Activated T-helper 1 cell treated with anti-CD3 and anti-CD28 coated beads, Interleukin-12 subunit alpha, Interleukin-12 subunit beta, Interleukin-2, Interleukin-4 antibody, amounts not matched to agents 30 ng/mL and 10 ng/mL and 1 ng/mL, durations not matched to agents 14 hours and 24 hours and 36 hours (primary cell): ENCODE results near the gene ALDH3B2. TPM values are rescaled to one million over a fixed set of nuclear protein-coding genes. Genes with fewer than 3 reads are reported as not detected.
"Not testable (repeated sequence)": the region's sequence is repeated elsewhere in the genome, so short reads cannot be mapped to it uniquely, and the experiment has no call there.

Source experiments
- DNase-seq: peaks from one replicate; pipeline ENCODE4 v3.0.0; 2021; ENCODE audit warnings: low spot score
- H3K27ac Mint-ChIP-seq: one replicate; pipeline ENCODE4 v1.8.0; 2021; ENCODE audit warnings: mild to moderate bottlenecking, mixed read lengths
- H3K27me3 Mint-ChIP-seq: one replicate; pipeline ENCODE4 v1.8.0; 2022; ENCODE audit warnings: mild to moderate bottlenecking, moderate library complexity, mixed read lengths; ENCODE audit not compliant: insufficient read depth
- H3K36me3 Mint-ChIP-seq: one replicate; pipeline ENCODE4 v1.8.0; 2021; ENCODE audit warnings: low read depth, mixed read lengths
- H3K4me1 Mint-ChIP-seq: one replicate; pipeline ENCODE4 v1.8.0; 2021; ENCODE audit warnings: low read depth, mixed read lengths
- H3K4me3 Mint-ChIP-seq: one replicate; pipeline ENCODE4 v1.8.0; 2021; ENCODE audit warnings: mild to moderate bottlenecking, moderate library complexity, mixed read lengths
- H3K9me3 Mint-ChIP-seq: one replicate; pipeline ENCODE4 v1.8.0; 2021; ENCODE audit warnings: mixed read lengths
- intact Hi-C: fragments of 100-400 bp; cut with micrococcal nuclease; formaldehyde crosslinking; loops from one replicate; pipeline ENCODE4 v1.15.1; 2024
- total RNA-seq: library from RNA; stranded (reverse); gene quantifications from 2 replicates; pipeline ENCODE4 v1.2.3, GENCODE V29; 2022

ALDH3B2 gene
- total RNA-seq, 1 donor from 2014 or later, result not detected

DNA sequence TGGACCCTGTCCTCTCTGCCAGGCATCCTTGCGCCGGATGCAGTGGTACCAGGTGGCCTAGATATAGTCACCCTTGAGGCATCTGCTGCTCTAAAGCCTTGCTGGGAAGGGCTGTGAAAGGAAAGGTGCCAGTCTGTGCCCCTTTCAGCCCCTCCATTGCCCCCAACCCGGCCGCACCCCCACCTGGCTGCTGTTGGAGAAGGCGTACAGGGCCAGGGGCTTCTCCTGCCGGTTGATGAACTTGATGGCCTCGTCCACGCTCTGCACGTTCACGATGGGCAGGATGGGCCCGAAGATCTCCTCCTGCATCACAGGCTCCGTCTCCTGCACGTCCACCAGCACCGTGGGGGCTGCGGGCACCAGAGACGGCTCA lies 10.2 kb downstream of the ALDH3B2 start:
- intact Hi-C loops, result no loop called here
- H3K9me3 Mint-ChIP-seq, result no peaks in the 10 kb centered on the region
- H3K27ac Mint-ChIP-seq, result no peak overlapping the region
- DNase-seq, result no peak
- no peak overlapping the region for H3K4me3 Mint-ChIP-seq
- H3K27me3 Mint-ChIP-seq, result peaks cover 3% of the 10 kb centered on the region
- no peaks in the 10 kb centered on the region for H3K4me1 Mint-ChIP-seq
- H3K36me3 Mint-ChIP-seq, result no peaks in the 10 kb centered on the region

- Mint-ChIP-seq H3K9me3 (no peaks in the 10 kb centered on the region), H3K27me3 (peaks cover 3% of the 10 kb centered on the region), H3K36me3 (no peaks in the 10 kb centered on the region), H3K27ac (no peak overlapping the region), H3K4me1 (peaks cover 3% of the 10 kb centered on the region), H3K4me3 (no peak overlapping the region)
- DNase-seq, result no peak
- intact Hi-C loops, result no loop called here
Measured at GRCh38 chr11:67663532-67664212, 10.8 kb downstream of the ALDH3B2 start.

DNA sequence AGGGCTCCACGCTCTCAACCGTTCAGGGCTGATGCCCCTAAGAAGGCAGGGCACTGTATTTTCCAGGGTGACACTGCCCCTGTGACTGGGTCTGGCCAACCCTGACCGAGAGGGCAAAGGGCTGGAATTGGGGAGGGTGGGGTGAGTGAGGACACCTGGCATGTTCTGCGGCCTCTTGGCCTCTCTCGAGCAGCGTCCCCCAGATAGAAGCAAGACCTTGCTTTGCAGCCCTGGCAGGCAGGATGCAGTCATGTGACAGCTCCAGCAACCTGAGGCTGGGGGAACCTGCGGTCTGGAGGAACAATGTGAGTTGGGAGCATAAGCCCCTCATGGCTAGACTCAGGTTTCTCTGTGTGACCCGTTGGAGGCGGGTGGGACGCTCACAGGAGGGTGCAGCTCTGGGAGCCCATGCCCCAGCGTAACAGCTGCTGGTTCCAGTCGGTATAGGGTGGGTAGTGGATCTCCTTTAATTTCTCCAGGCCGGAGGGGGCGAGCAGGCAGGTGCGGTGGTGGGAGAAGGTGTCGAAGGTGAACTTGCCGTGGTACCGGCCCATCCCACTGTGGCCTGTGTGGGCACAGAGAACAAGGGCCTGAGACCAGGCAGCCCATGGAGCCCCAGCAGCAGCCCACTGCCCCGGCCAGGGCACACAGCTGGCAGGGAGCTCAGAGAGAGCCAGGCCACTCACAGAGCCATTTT lies 11.4 kb downstream of the ALDH3B2 start:
- H3K27ac Mint-ChIP-seq, result no peak overlapping the region
- H3K4me3 Mint-ChIP-seq, result no peak overlapping the region
- no peak for DNase-seq
- peaks cover 6% of the 10 kb centered on the region for H3K27me3 Mint-ChIP-seq
- intact Hi-C loops, result no loop called here
- no peaks in the 10 kb centered on the region for H3K9me3 Mint-ChIP-seq
- H3K36me3 Mint-ChIP-seq, result no peaks in the 10 kb centered on the region
- H3K4me1 Mint-ChIP-seq, result peaks cover 4% of the 10 kb centered on the region

GRCh38 chr11:67662142-67662834 lies 12.1 kb downstream of the ALDH3B2 start:
- H3K4me1 Mint-ChIP-seq, result peaks cover 4% of the 10 kb centered on the region
- peaks cover 6% of the 10 kb centered on the region for H3K27me3 Mint-ChIP-seq
- H3K27ac Mint-ChIP-seq, result no peak overlapping the region
- H3K4me3 Mint-ChIP-seq, result no peak overlapping the region
- H3K36me3 Mint-ChIP-seq, result no peaks in the 10 kb centered on the region
- no peak for DNase-seq
- intact Hi-C loops, result no loop called here
- H3K9me3 Mint-ChIP-seq, result no peaks in the 10 kb centered on the region

DNA sequence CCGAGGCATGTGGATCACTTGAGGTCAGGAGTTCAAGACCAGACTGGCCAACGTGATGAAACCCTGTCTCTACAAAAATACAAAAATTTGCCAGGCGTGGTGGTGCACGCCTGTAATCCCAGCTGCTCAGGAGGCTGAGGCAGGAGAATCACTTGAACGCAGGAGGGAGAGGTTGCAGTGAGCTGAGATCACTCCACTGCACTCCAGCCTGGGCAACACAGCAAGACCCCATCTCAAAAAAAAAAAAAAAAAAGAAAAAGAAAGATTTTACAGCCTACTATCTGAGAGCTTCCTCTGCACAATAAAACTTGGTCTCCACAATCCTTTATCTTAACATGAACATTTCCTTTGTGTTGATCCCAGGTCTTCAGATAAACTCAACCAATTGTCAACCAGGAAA lies 13.7 kb downstream of the ALDH3B2 start:
- intact Hi-C loops, result not testable (repeated sequence)

DNA sequence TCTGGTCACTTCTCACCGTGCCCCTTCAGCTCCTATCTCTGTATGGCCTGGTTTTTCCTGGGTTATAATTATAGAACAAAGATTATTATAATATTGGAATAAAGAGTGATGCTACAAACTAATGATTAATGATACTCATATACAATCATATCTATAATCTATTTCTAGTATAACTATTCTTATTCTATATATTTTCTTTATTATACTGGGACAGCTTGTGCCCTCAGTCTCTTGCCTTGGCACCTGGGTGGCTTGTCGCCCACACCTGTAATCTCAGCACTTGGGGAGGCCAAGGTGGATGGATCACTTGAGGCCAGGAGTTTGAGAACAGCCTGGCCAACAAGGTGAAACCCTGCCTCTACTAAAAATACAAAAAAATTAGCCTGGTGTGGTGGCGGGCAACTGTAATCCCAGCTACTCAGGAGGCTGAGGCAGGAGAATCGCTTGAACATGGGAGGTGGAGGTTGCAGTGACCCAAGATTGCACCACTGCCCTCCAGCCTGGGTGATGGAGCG lies 14.7 kb downstream of the ALDH3B2 start:
- H3K4me1 Mint-ChIP-seq, result not testable (repeated sequence)

More for the DNA sequence above, 13.7 kb downstream of the ALDH3B2 start:
- not testable (repeated sequence) for H3K9me3 Mint-ChIP-seq, H3K36me3 Mint-ChIP-seq, DNase-seq, H3K4me3 Mint-ChIP-seq, H3K27me3 Mint-ChIP-seq, H3K27ac Mint-ChIP-seq, H3K4me1 Mint-ChIP-seq

GRCh38 chr11:67657300-67657699 lies 17.1 kb downstream of the ALDH3B2 start:
- Mint-ChIP-seq H3K9me3 (no peaks in the 10 kb centered on the region), H3K36me3 (no peaks in the 10 kb centered on the region), H3K4me1 (peaks cover 4% of the 10 kb centered on the region), H3K27ac (no peak overlapping the region), H3K27me3 (peaks cover 10% of the 10 kb centered on the region), H3K4me3 (no peak overlapping the region)
- intact Hi-C loops, result no loop called here
- DNase-seq, result no peak

More for the DNA sequence above, 14.7 kb downstream of the ALDH3B2 start:
- not testable (repeated sequence) for H3K27ac Mint-ChIP-seq, DNase-seq, H3K27me3 Mint-ChIP-seq, H3K36me3 Mint-ChIP-seq, H3K9me3 Mint-ChIP-seq, H3K4me3 Mint-ChIP-seq
- intact Hi-C loops, result loop anchor here (1.0 kb wide), 3 partner anchors 19 to 87 kb away; partner anchors contain the start of gene NUDT8

- intact Hi-C loops, result no loop called here
Measured at GRCh38 chr11:67656278-67656922, 18.0 kb downstream of the ALDH3B2 start.

GRCh38 chr11:67654225-67654624 lies 20.2 kb downstream of the ALDH3B2 start:
- intact Hi-C loops, result no loop called here
- Mint-ChIP-seq H3K36me3 (no peaks in the 10 kb centered on the region), H3K4me3 (no peak overlapping the region), H3K4me1 (peaks cover 14% of the 10 kb centered on the region), H3K27me3 (peaks cover 7% of the 10 kb centered on the region), H3K27ac (no peak overlapping the region), H3K9me3 (no peaks in the 10 kb centered on the region)
- DNase-seq, result no peak

More at GRCh38 chr11:67656278-67656922, 18.0 kb downstream of the ALDH3B2 start:
- H3K27me3 Mint-ChIP-seq, result peaks cover 10% of the 10 kb centered on the region
- H3K36me3 Mint-ChIP-seq, result no peaks in the 10 kb centered on the region
- H3K4me1 Mint-ChIP-seq, result peaks cover 4% of the 10 kb centered on the region
- H3K27ac Mint-ChIP-seq, result no peak overlapping the region
- DNase-seq, result no peak
- no peaks in the 10 kb centered on the region for H3K9me3 Mint-ChIP-seq
- no peak overlapping the region for H3K4me3 Mint-ChIP-seq

DNA sequence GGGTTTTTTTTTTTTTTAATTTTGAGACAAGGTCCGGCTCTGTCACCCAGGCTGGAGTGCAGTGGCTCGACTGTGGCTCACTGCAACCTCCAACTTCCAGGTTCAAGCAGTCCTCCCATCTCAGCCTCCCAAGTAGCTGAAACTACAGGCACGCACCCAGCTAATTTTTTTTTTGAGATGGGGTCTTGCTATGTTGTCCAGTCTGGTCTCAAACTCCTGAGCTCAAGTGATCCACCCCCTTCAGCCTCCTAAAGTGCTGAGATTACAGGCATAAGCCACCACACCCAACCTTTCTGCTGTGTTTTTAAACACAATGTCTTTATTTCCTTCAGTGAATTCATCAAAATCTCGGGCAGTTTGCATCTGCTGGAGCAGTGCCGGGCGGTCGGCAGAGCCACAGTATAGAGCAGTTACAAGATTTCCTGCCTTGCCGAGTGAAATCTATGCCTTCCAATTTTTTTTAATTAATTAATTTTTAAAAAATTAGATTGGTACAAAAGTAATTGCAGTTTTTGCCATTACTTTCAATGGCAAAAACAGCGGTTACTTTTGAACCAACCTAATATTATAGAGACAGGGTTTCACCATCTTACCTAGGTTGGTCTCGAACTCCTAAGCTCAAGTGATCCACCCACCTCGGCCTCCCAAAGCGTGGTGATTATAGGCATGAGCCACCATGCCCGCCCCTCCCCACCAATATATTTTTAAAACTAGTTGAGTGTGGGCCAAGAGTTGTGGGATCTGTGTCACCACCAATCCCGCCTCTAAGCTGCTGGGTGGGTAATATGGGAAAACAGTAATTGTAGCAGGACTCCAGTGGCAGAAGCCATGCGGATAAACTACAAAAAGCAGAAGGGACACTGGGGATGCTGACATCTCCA lies 21.2 kb downstream of the ALDH3B2 start:
- H3K27ac Mint-ChIP-seq, result no peak overlapping the region
- H3K27me3 Mint-ChIP-seq, result peaks cover 4% of the 10 kb centered on the region
- no peak overlapping the region for H3K4me3 Mint-ChIP-seq
- H3K4me1 Mint-ChIP-seq, result peaks cover 10% of the 10 kb centered on the region
- no peak for DNase-seq
- H3K9me3 Mint-ChIP-seq, result no peaks in the 10 kb centered on the region
- intact Hi-C loops, result no loop called here
- H3K36me3 Mint-ChIP-seq, result no peaks in the 10 kb centered on the region

DNA sequence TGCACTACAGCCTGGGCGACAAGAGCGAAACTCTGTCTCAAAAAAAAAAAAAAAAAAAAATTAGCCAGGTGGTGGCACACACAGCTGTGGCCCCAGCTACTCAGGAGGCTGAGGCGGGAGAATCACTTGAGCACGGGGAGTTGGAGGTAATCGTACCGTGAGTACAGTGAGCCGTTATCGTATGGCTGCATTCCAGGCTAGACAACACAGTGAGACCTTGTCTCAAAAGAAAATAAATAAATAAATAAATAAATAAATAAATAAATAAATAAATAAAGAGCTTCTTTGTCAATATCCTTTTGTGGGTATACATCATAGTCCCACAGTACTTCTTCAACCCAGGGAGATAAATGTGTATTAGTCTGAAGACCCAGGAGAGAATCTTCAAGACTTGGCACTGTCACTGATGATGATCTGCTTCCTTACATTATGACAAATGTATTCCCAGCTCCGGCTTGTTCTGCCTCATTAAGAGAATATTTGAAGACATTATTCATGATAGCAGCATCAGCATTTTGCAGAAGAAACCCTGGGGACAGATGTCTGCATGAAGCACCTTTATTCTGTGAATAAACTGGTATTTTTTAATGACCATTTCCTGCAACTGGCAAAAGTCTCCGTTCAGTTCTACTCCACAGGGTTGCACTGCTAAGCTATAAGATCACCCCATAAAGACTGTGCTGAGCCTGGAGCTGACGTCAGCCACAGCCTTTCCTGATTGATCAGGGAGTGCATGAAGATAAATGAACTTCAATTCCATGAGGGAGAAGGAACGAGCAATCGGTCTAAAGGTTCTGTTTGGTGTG lies 22.2 kb downstream of the ALDH3B2 start:
- no peak for DNase-seq
- H3K27me3 Mint-ChIP-seq, result peaks cover 4% of the 10 kb centered on the region
- H3K36me3 Mint-ChIP-seq, result no peaks in the 10 kb centered on the region
- intact Hi-C loops, result no loop called here
- no peak overlapping the region for H3K4me3 Mint-ChIP-seq
- no peaks in the 10 kb centered on the region for H3K9me3 Mint-ChIP-seq
- H3K4me1 Mint-ChIP-seq, result peaks cover 10% of the 10 kb centered on the region
- no peak overlapping the region for H3K27ac Mint-ChIP-seq
